ENCODE measurements around the gene MEGF11. TPM values are rescaled to one million over a fixed set of nuclear protein-coding genes. Genes with fewer than 3 reads are reported as not detected.
A peak's percentile ranks its signal among the peaks of the same experiment; 100 is the strongest.

Gene MEGF11
- total RNA-seq, 5 donors from 2014 or later (not counting 1 experiment from before 2014, with no cell fraction given): 0.20 TPM; not detected in 4

GRCh38 chr15:66133247-66133885 is 120.2 kb downstream of the MEGF11 start:
- DNase-seq (no peak), ATAC-seq (replicated peaks in 1 of 4) (no peak)
- H3K4me1 ChIP-seq (ENCODE audit: control insufficient read depth in 1 of 2, extremely low read depth in 1 of 2, insufficient read depth in 2 of 2, low read length in 2 of 2): peaks cover 0 to 8% of the 10 kb centered on the region in 2 experiments
- peaks cover 11 to 17% (median 12%) of the 10 kb centered on the region in 3 donors for H3K4me1 Mint-ChIP-seq
- H3K9me3 Mint-ChIP-seq: no peaks in the 10 kb centered on the region
- no peak overlapping the region for H3K4me3 Mint-ChIP-seq
- H3K27ac ChIP-seq (ENCODE audit: low read length): no peak overlapping the region
- WGBS (ENCODE audit: insufficient coverage): 86% methylated on average over 1 of the region's 10 CpGs
- H3K27ac Mint-ChIP-seq: no peak overlapping the region
- ChIA-PET POLR2A (no interaction called here), CTCF (no interaction called here)
- H3K27me3 ChIP-seq (replicated peaks in 1 of 2; ENCODE audit: control insufficient read depth in 2 of 2, extremely low read depth in 1 of 2, insufficient read depth in 2 of 2, low read length in 1 of 2): peaks cover 0 to 19% of the 10 kb centered on the region in 2 experiments
- H3K4me3 ChIP-seq (ENCODE audit: control insufficient read depth in 1 of 2, extremely low read depth in 1 of 2, low read length in 1 of 2): no peak overlapping the region
- no peaks in the 10 kb centered on the region for H3K9me3 ChIP-seq
- H3K27me3 Mint-ChIP-seq: peaks cover 5 to 18% of the 10 kb centered on the region in 2 donors
- H3K36me3 ChIP-seq (ENCODE audit: control insufficient read depth in 2 of 2, extremely low read depth in 1 of 2, insufficient read depth in 1 of 2, low read length in 1 of 2): no peaks in the 10 kb centered on the region
- H3K36me3 Mint-ChIP-seq: no peaks in the 10 kb centered on the region

GRCh38 chr15:66132251-66132816 is 121.2 kb downstream of the MEGF11 start:
- H3K4me3 Mint-ChIP-seq: no peak overlapping the region
- ATAC-seq (replicated peaks in 1 of 4): no peak
- 33% methylated on average over 2 of the region's 5 CpGs for WGBS (ENCODE audit: insufficient coverage)

DNA sequence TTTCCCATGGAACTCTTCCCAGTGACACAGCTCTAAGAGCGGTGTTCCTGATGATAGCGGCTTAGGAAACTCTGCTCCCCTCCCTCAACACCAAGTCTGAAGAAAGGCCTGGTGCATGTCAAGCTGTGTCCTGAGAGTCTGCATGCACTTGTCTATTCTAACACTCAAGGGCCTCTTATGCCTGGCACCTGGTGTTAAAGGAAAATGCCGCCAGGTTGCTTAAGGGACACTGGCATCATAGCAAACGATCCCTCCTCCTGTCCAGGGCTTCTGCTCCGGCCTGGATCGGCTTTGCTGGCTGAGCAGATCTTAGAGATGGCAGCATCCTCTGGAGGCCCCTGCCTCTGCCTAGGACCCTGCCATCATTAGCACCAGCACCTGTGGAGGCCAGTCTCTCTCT is 121.7 kb downstream of the MEGF11 start:
- Mint-ChIP-seq H3K9me3 (no peaks in the 10 kb centered on the region), H3K27me3 (peaks cover 9 to 28% of the 10 kb centered on the region in 2 donors), H3K36me3 (no peaks in the 10 kb centered on the region), H3K27ac (no peak overlapping the region), H3K4me1 (peaks cover 11 to 17% (median 12%) of the 10 kb centered on the region in 3 donors), H3K4me3 (no peak overlapping the region)
- DNase-seq: no peak
- no peak for ATAC-seq (replicated peaks in 1 of 4)
- Histone ChIP-seq H3K27me3 (replicated peaks in 1 of 2; ENCODE audit: control insufficient read depth in 2 of 2, extremely low read depth in 1 of 2, insufficient read depth in 2 of 2, low read length in 1 of 2) (peaks cover 0 to 28% of the 10 kb centered on the region in 2 experiments), H3K36me3 (ENCODE audit: control insufficient read depth in 2 of 2, extremely low read depth in 1 of 2, insufficient read depth in 1 of 2, low read length in 1 of 2) (no peaks in the 10 kb centered on the region), H3K9me3 (no peaks in the 10 kb centered on the region), H3K4me3 (ENCODE audit: control insufficient read depth in 1 of 2, extremely low read depth in 1 of 2, low read length in 1 of 2) (no peak overlapping the region), H3K4me1 (ENCODE audit: control insufficient read depth in 1 of 2, extremely low read depth in 1 of 2, insufficient read depth in 2 of 2, low read length in 2 of 2) (peaks cover 0 to 8% of the 10 kb centered on the region in 2 experiments), H3K27ac (ENCODE audit: low read length) (no peak overlapping the region)
- ChIA-PET CTCF (no interaction called here), POLR2A (no interaction called here)
- 54% methylated on average over 5 of the region's 6 CpGs for WGBS (ENCODE audit: insufficient coverage)

More at GRCh38 chr15:66132251-66132816, 121.2 kb downstream of the MEGF11 start:
- DNase-seq: no peak
- Histone ChIP-seq H3K9me3 (no peaks in the 10 kb centered on the region), H3K4me3 (ENCODE audit: control insufficient read depth in 1 of 2, extremely low read depth in 1 of 2, low read length in 1 of 2) (no peak overlapping the region), H3K27me3 (replicated peaks in 1 of 2; ENCODE audit: control insufficient read depth in 2 of 2, extremely low read depth in 1 of 2, insufficient read depth in 2 of 2, low read length in 1 of 2) (peaks cover 0 to 28% of the 10 kb centered on the region in 2 experiments), H3K36me3 (ENCODE audit: control insufficient read depth in 2 of 2, extremely low read depth in 1 of 2, insufficient read depth in 1 of 2, low read length in 1 of 2) (no peaks in the 10 kb centered on the region), H3K4me1 (ENCODE audit: control insufficient read depth in 1 of 2, extremely low read depth in 1 of 2, insufficient read depth in 2 of 2, low read length in 2 of 2) (peaks cover 0 to 8% of the 10 kb centered on the region in 2 experiments), H3K27ac (ENCODE audit: low read length) (no peak overlapping the region)
- ChIA-PET POLR2A (no interaction called here), CTCF (no interaction called here)
- peaks cover 6 to 25% of the 10 kb centered on the region in 2 donors for H3K27me3 Mint-ChIP-seq
- H3K36me3 Mint-ChIP-seq: no peaks in the 10 kb centered on the region
- H3K4me1 Mint-ChIP-seq: peaks cover 11 to 17% (median 12%) of the 10 kb centered on the region in 3 donors
- no peak overlapping the region for H3K27ac Mint-ChIP-seq
- no peaks in the 10 kb centered on the region for H3K9me3 Mint-ChIP-seq

GRCh38 chr15:66131200-66131599 is 122.3 kb downstream of the MEGF11 start:
- H3K27ac ChIP-seq (ENCODE audit: low read length): no peak overlapping the region
- Mint-ChIP-seq H3K27me3 (peaks cover 10 to 28% of the 10 kb centered on the region in 2 donors), H3K9me3 (no peaks in the 10 kb centered on the region), H3K27ac (no peak overlapping the region), H3K36me3 (no peaks in the 10 kb centered on the region), H3K4me1 (peaks cover 11 to 17% (median 12%) of the 10 kb centered on the region in 3 donors), H3K4me3 (no peak overlapping the region)
- 71% methylated on average over 3 of the region's 4 CpGs for WGBS (ENCODE audit: insufficient coverage)
- ATAC-seq (replicated peaks in 1 of 4): no peak
- ChIA-PET CTCF (no interaction called here), POLR2A (no interaction called here)
- H3K4me3 ChIP-seq (ENCODE audit: control insufficient read depth in 1 of 2, extremely low read depth in 1 of 2, low read length in 1 of 2): no peak overlapping the region
- H3K9me3 ChIP-seq: no peaks in the 10 kb centered on the region
- DNase-seq: no peak
- H3K27me3 ChIP-seq (replicated peaks in 1 of 2; ENCODE audit: control insufficient read depth in 2 of 2, extremely low read depth in 1 of 2, insufficient read depth in 2 of 2, low read length in 1 of 2): peaks cover 0 to 28% of the 10 kb centered on the region in 2 experiments
- peaks cover 0 to 8% of the 10 kb centered on the region in 2 experiments for H3K4me1 ChIP-seq (ENCODE audit: control insufficient read depth in 1 of 2, extremely low read depth in 1 of 2, insufficient read depth in 2 of 2, low read length in 2 of 2)
- no peaks in the 10 kb centered on the region for H3K36me3 ChIP-seq (ENCODE audit: control insufficient read depth in 2 of 2, extremely low read depth in 1 of 2, insufficient read depth in 1 of 2, low read length in 1 of 2)

DNA sequence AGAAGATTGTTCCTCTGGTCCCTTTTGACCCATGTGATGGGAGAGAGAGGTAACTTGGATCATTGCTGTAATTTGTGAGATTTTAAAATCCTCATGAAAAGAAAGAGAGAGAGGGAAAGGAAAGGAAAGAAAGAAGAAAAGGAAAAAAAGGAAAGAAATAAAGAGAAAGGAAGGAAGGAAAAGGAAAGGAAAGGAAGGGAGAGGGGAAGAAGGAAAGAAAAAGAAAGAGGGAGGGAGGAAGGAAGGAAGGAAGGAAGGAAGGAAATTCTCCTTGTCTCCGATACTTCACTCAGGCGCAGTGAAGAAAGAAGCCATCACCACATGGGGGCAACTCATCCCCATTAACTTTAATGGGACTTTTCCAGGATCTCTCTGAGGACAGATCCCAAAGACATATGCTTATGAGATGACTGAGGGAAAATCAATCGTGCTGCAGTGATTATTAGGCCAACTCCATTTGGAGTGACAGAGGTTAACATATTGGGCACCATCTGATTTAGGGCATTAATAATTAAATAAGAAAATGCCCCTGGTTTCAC is 123.0 kb downstream of the MEGF11 start:
- H3K27ac ChIP-seq (ENCODE audit: low read length): no peak overlapping the region
- Mint-ChIP-seq H3K36me3 (no peaks in the 10 kb centered on the region), H3K9me3 (no peaks in the 10 kb centered on the region), H3K4me1 (peaks cover 6 to 10% (median 8%) of the 10 kb centered on the region in 3 donors), H3K27me3 (peaks cover 12 to 31% of the 10 kb centered on the region in 2 donors), H3K4me3 (no peak overlapping the region), H3K27ac (peak overlapping the region in 1 of 2 donors; percentile 19)
- CTCF ChIA-PET: no interaction called here
- peaks cover 0 to 31% of the 10 kb centered on the region in 2 experiments for H3K27me3 ChIP-seq (replicated peaks in 1 of 2; ENCODE audit: control insufficient read depth in 2 of 2, extremely low read depth in 1 of 2, insufficient read depth in 2 of 2, low read length in 1 of 2)
- DNase-seq (no peak), ATAC-seq (replicated peaks in 1 of 4) (no peak)
- H3K4me3 ChIP-seq (ENCODE audit: control insufficient read depth in 1 of 2, extremely low read depth in 1 of 2, low read length in 1 of 2): no peak overlapping the region
- no peaks in the 10 kb centered on the region for H3K36me3 ChIP-seq (ENCODE audit: control insufficient read depth in 2 of 2, extremely low read depth in 1 of 2, insufficient read depth in 1 of 2, low read length in 1 of 2)
- POLR2A ChIA-PET: no interaction called here
- H3K4me1 ChIP-seq (ENCODE audit: control insufficient read depth in 1 of 2, extremely low read depth in 1 of 2, insufficient read depth in 2 of 2, low read length in 2 of 2): peaks cover 0 to 5% of the 10 kb centered on the region in 2 experiments
- no CpG with 5 or more reads among the region's 3 CpGs for WGBS (ENCODE audit: insufficient coverage)
- no peaks in the 10 kb centered on the region for H3K9me3 ChIP-seq

- Histone ChIP-seq H3K36me3 (ENCODE audit: control insufficient read depth in 2 of 2, extremely low read depth in 1 of 2, insufficient read depth in 1 of 2, low read length in 1 of 2) (no peaks in the 10 kb centered on the region), H3K9me3 (no peaks in the 10 kb centered on the region), H3K4me3 (ENCODE audit: control insufficient read depth in 1 of 2, extremely low read depth in 1 of 2, low read length in 1 of 2) (no peak overlapping the region), H3K27me3 (replicated peaks in 1 of 2; ENCODE audit: control insufficient read depth in 2 of 2, extremely low read depth in 1 of 2, insufficient read depth in 2 of 2, low read length in 1 of 2) (peaks cover 0 to 37% of the 10 kb centered on the region in 2 experiments), H3K4me1 (ENCODE audit: control insufficient read depth in 1 of 2, extremely low read depth in 1 of 2, insufficient read depth in 2 of 2, low read length in 2 of 2) (no peaks in the 10 kb centered on the region), H3K27ac (ENCODE audit: low read length) (no peak overlapping the region)
- DNase-seq (no peak), ATAC-seq (replicated peaks in 1 of 4) (no peak)
- no peak overlapping the region for H3K27ac Mint-ChIP-seq
- no peaks in the 10 kb centered on the region for H3K36me3 Mint-ChIP-seq
- peaks cover 12 to 39% of the 10 kb centered on the region in 2 donors for H3K27me3 Mint-ChIP-seq
- H3K4me1 Mint-ChIP-seq: peaks cover 0 to under 1% (median 0%) of the 10 kb centered on the region in 3 donors
- no peak overlapping the region for H3K4me3 Mint-ChIP-seq
- ChIA-PET POLR2A (no interaction called here), CTCF (no interaction called here)
- WGBS (ENCODE audit: insufficient coverage): 86% methylated on average over 2 of the region's 7 CpGs
- no peaks in the 10 kb centered on the region for H3K9me3 Mint-ChIP-seq
Observed at GRCh38 chr15:66129586-66129985, 124.0 kb downstream of the MEGF11 start.

All from T-cell (primary cell).